H1 (cell line): Measurements from ENCODE around the gene ANAPC7. TPM values are rescaled to one million over a fixed set of nuclear protein-coding genes. Genes with fewer than 3 reads are reported as not detected.

ENCODE experiments used
- CTCF ChIA-PET: fragments of 300-600 bp; sonication (Branson Sonifier 250); formaldehyde crosslinking; loops from one replicate; lab custom pipeline; 2021; ENCODE audit not compliant: partially characterized antibody; lab: Charles Lee
- POLR2A ChIA-PET: fragments of 300-600 bp; sonication (Branson Sonifier 250); formaldehyde crosslinking; loops from one replicate; lab custom pipeline; 2021; ENCODE audit warnings: inconsistent platforms; ENCODE audit not compliant: partially characterized antibody; lab: Charles Lee
- DNase-seq, 2 experiments: peaks; one replicate each; pipeline versions ENCODE4 v3.0.0 to v3.0.0-alpha.2; 2010 to 2022; ENCODE audit warnings: low spot score in 2 of 2, low read depth in 1 of 2, mixed read lengths in 1 of 2
- FAIRE-seq: peaks from 2 replicates; lab custom pipeline; 2011; peaks lifted over from hg19 to GRCh38; lab: Jason Lieb, UNC
- H2AFZ ChIP-seq: 2 replicates; pipeline ENCODE4 v1.8.1; 2012; ENCODE audit warnings: low read length, inconsistent platforms
- H2AK5ac ChIP-seq: 2 replicates; pipeline ENCODE4 v1.6.1; 2013; ENCODE audit warnings: low read depth, low read length
- H2BK120ac ChIP-seq: replicated peaks from 2 replicates; pipeline ENCODE3; 2013; ENCODE audit warnings: low read depth, low read length, inconsistent platforms
- H2BK12ac ChIP-seq: 2 replicates; pipeline ENCODE4 v1.6.1; 2013; ENCODE audit warnings: low read depth, low read length
- H2BK15ac ChIP-seq: 2 replicates; pipeline ENCODE4 v1.6.1; 2013; ENCODE audit warnings: low read length
- H2BK20ac ChIP-seq: 2 replicates; pipeline ENCODE4 v1.6.1; 2013; ENCODE audit warnings: low read length
- H2BK5ac ChIP-seq: 2 replicates; pipeline ENCODE4 v1.6.1; 2013; ENCODE audit warnings: low read depth, low read length
- H3K14ac ChIP-seq: 2 replicates; pipeline ENCODE4 v1.6.1; 2013; ENCODE audit warnings: inconsistent platforms; ENCODE audit not compliant: insufficient read length
- H3K18ac ChIP-seq: 2 replicates; pipeline ENCODE4 v1.6.1; 2013; ENCODE audit warnings: low read length; ENCODE audit errors: extremely low read depth
- H3K23ac ChIP-seq: 2 replicates; pipeline ENCODE4 v1.6.1; 2013; ENCODE audit warnings: inconsistent platforms; ENCODE audit not compliant: insufficient read length
- H3K23me2 ChIP-seq: 2 replicates; pipeline ENCODE4 v1.6.1; 2013; ENCODE audit warnings: low read depth, low read length
- H3K27ac ChIP-seq: 2 replicates; pipeline ENCODE4 v1.6.1; 2011; ENCODE audit warnings: low read depth, low read length, inconsistent platforms
- H3K27me3 ChIP-seq, 4 experiments: replicated peaks in 1 of 4; 1 replicate in 1 of 4; 2 replicates in 3 of 4; pipeline versions ENCODE4 v1.6.1 to v1.8.1; 2011 to 2013; ENCODE audit warnings: low read length in 3 of 4, mild to moderate bottlenecking in 3 of 4, inconsistent platforms in 2 of 4, mixed read lengths in 2 of 4, moderate library complexity in 1 of 4; ENCODE audit not compliant: control insufficient read depth in 3 of 4, insufficient read depth in 3 of 4; ENCODE audit errors: extremely low read depth in 1 of 4
- H3K36me3 ChIP-seq, 4 experiments: 2 replicates each; pipeline versions ENCODE4 v1.6.1 to v1.8.1; 2011 to 2013; ENCODE audit warnings: mild to moderate bottlenecking in 4 of 4, low read length in 3 of 4, moderate library complexity in 2 of 4, control low read depth in 1 of 4, inconsistent platforms in 1 of 4; ENCODE audit not compliant: insufficient read depth in 4 of 4, control insufficient read depth in 2 of 4
- H3K4ac ChIP-seq: replicated peaks from 2 replicates; pipeline ENCODE3; 2013; ENCODE audit warnings: low read length, low read depth, mixed read lengths, inconsistent platforms; ENCODE audit not compliant: insufficient read length
- H3K4me1 ChIP-seq, 4 experiments: replicated peaks in 1 of 4; 1 replicate in 1 of 4; 2 replicates in 3 of 4; pipeline versions ENCODE4 v1.6.1 to v1.8.1; 2011 to 2013; ENCODE audit warnings: low read length in 3 of 4, inconsistent platforms in 2 of 4, mixed read lengths in 1 of 4; ENCODE audit not compliant: insufficient read depth in 4 of 4, control insufficient read depth in 3 of 4
- H3K4me2 ChIP-seq, 2 experiments: 2 replicates each; pipeline versions ENCODE4 v1.6.1 to v1.8.1; 2011 to 2013; ENCODE audit warnings: low read depth in 2 of 2, low read length in 2 of 2, control low read depth in 1 of 2, inconsistent platforms in 1 of 2, mild to moderate bottlenecking in 1 of 2; ENCODE audit not compliant: insufficient read depth in 1 of 2
- H3K4me3 ChIP-seq, 4 experiments: fragments of 200-600, 300-600 bp in 1 of 4; sonication (generic), shearing (Covaris generic), sonication (Bioruptor Twin) in 1 of 4; 2 replicates each; pipeline versions ENCODE4 v1.5.1 to v1.8.1; 2011 to 2016; ENCODE audit warnings: low read length in 4 of 4, low read depth in 3 of 4, control low read depth in 2 of 4, inconsistent platforms in 2 of 4, mild to moderate bottlenecking in 2 of 4, mixed read lengths in 1 of 4, moderate library complexity in 1 of 4; ENCODE audit not compliant: insufficient read depth in 2 of 4; ENCODE audit errors: extremely low read depth in 1 of 4
- H3K56ac ChIP-seq: replicated peaks from 2 replicates; pipeline ENCODE3; 2013; ENCODE audit warnings: low read depth, mild to moderate bottlenecking, mixed read lengths, low read length, inconsistent platforms; ENCODE audit not compliant: insufficient read length
- H3K79me1 ChIP-seq: 2 replicates; pipeline ENCODE4 v1.6.1; 2013; ENCODE audit warnings: low read depth, low read length, control low read depth
- H3K79me2 ChIP-seq, 2 experiments: 2 replicates each; pipeline versions ENCODE4 v1.6.1 to v1.8.1; 2012 to 2013; ENCODE audit warnings: low read length in 2 of 2, mild to moderate bottlenecking in 2 of 2, inconsistent platforms in 1 of 2; ENCODE audit not compliant: insufficient read depth in 2 of 2, control insufficient read depth in 1 of 2
- H3K9ac ChIP-seq, 4 experiments: replicated peaks in 1 of 4; 1 replicate in 1 of 4; 2 replicates in 3 of 4; pipeline versions ENCODE4 v1.6.1 to v1.8.1; 2011 to 2013; ENCODE audit warnings: low read depth in 3 of 4, low read length in 3 of 4, control low read depth in 2 of 4, mild to moderate bottlenecking in 2 of 4, moderate library complexity in 2 of 4, inconsistent platforms in 1 of 4; ENCODE audit errors: extremely low read depth in 1 of 4
- H3K9me3 ChIP-seq, 2 experiments: 2 replicates each; pipeline versions ENCODE4 v1.6.1 to v1.8.1; 2012 to 2013; ENCODE audit warnings: mild to moderate bottlenecking in 2 of 2, moderate library complexity in 2 of 2, control low read depth in 1 of 2, inconsistent platforms in 1 of 2, low read depth in 1 of 2, low read length in 1 of 2, mixed read lengths in 1 of 2; ENCODE audit not compliant: insufficient read depth in 2 of 2
- H4K20me1 ChIP-seq, 2 experiments: replicated peaks in 1 of 2; 2 replicates each; pipeline versions ENCODE3 to v1.8.1; 2011 to 2013; ENCODE audit warnings: inconsistent platforms in 2 of 2, low read length in 2 of 2, mild to moderate bottlenecking in 1 of 2; ENCODE audit not compliant: insufficient read depth in 2 of 2, control insufficient read depth in 1 of 2
- H4K5ac ChIP-seq: 2 replicates; pipeline ENCODE4 v1.6.1; 2013; ENCODE audit warnings: low read length, low read depth, mixed read lengths, inconsistent platforms; ENCODE audit not compliant: insufficient read length
- H4K8ac ChIP-seq: 2 replicates; pipeline ENCODE4 v1.8.0; 2013; ENCODE audit warnings: mild to moderate bottlenecking, moderate library complexity, low read length, inconsistent platforms; ENCODE audit not compliant: insufficient read depth; ENCODE audit errors: extremely low read depth
- H4K91ac ChIP-seq: replicated peaks from 2 replicates; pipeline ENCODE3; 2013; ENCODE audit warnings: low read length, mixed read lengths, inconsistent platforms; ENCODE audit not compliant: insufficient read length
- BRCA1 ChIP-seq: IDR thresholded peaks from 2 replicates; pipeline ENCODE4 v1.6.1; 2012; ENCODE audit warnings: low read depth, low read length, improper control_type of control experiment
- GABPA ChIP-seq: IDR thresholded peaks from 2 replicates; pipeline ENCODE4 v1.6.1; 2011; ENCODE audit warnings: mild to moderate bottlenecking, low read length, moderate library complexity, borderline replicate concordance; ENCODE audit not compliant: insufficient read depth
- POU5F1 ChIP-seq: IDR thresholded peaks from 2 replicates; pipeline ENCODE4 v1.6.1; 2011; ENCODE audit warnings: low read depth, mild to moderate bottlenecking, low read length, moderate library complexity
- RFX5 ChIP-seq: IDR thresholded peaks from 2 replicates; pipeline ENCODE4 v1.6.1; 2011; ENCODE audit warnings: low read depth, low read length, improper control_type of control experiment, borderline replicate concordance
- SAP30 ChIP-seq: fragments of 300-600 bp; sonication (generic); IDR thresholded peaks from 2 replicates; pipeline ENCODE4 v1.7.1; 2012; ENCODE audit warnings: low read length, moderate library complexity, mild to moderate bottlenecking, inconsistent platforms; ENCODE audit not compliant: insufficient read depth, insufficient replicate concordance
- WGBS, 2 experiments: shearing (Covaris generic) in 1 of 2; methylation state at CpG; one replicate each; pipeline versions ENCODE4 v1.1.6 to v1.1.7; 2013 to 2015; ENCODE audit warnings: low lambda C conversion rate in 2 of 2, mixed read lengths in 2 of 2, inconsistent platforms in 1 of 2, low coverage in 1 of 2, missing lambda C conversion rate in 1 of 2; ENCODE audit not compliant: insufficient replicate concordance in 2 of 2, insufficient coverage in 1 of 2, insufficient read length in 1 of 2; ENCODE audit errors: extremely low coverage in 1 of 2, missing lambda C conversion rate in 1 of 2; 5-methylcytosine and 5-hydroxymethylcytosine counted together
- polyA plus RNA-seq, 7 experiments: library from polyadenylated mRNA; depleted of rRNA in 3 of 7; stranded (reverse) in 5 of 7; unstranded in 2 of 7; fragments of >200 nt in 5 of 7; fragments of 200-250 nt in 2 of 7; gene quantifications; 1 replicate in 5 of 7; 2 replicates in 1 of 7; 4 replicates in 1 of 7; pipeline versions ENCODE4 v1.2.1 to v1.2.3, GENCODE V29; 2011 to 2013; ENCODE audit warnings: missing spikeins in 2 of 7, mixed read lengths in 2 of 7
- total RNA-seq: library from RNA; stranded (reverse); fragmentation: NEBNext Ultra II Directional; extraction: Animal tissue kit (Norgen Biotek cat#: 25700); gene quantifications from 2 replicates; pipeline ENCODE4 v1.2.1, GENCODE V29; 2021

Gene ANAPC7
- total and polyA plus RNA-seq, 2 of the 8 experiments (the other 6 are each of a cell fraction or from before 2014, with no cell fraction given) = 72.8 to 105 TPM

GRCh38 chr12:110340706-110341105 lies 62.8 kb downstream of the ANAPC7 start:
- DNase-seq (no peak), FAIRE-seq (no peak)
- Histone ChIP-seq H3K4me1 (no peaks in the 10 kb centered on the region; a peak in 1 of 7 replicates), H2AFZ (no peak overlapping the region), H2BK20ac (no peak overlapping the region), H2BK12ac (no peak overlapping the region), H3K14ac (no peak overlapping the region), H3K79me2 (no peaks in the 10 kb centered on the region), H4K91ac (no peak overlapping the region), H3K56ac (no peak overlapping the region), H4K20me1 (peaks cover 10 to 12% of the 10 kb centered on the region in 2 experiments), H4K5ac (no peak overlapping the region), H3K23me2 (no peaks in the 10 kb centered on the region), H2AK5ac (no peak overlapping the region), H3K27ac (no peak overlapping the region), H3K79me1 (peaks cover 6% of the 10 kb centered on the region; the same call in 1 of the 2 replicates), H3K4me3 (no peak overlapping the region), H4K8ac (no peak overlapping the region), H3K9me3 (no peaks in the 10 kb centered on the region), H2BK5ac (no peak overlapping the region), H3K9ac (no peak overlapping the region), H3K4ac (no peak overlapping the region), H3K4me2 (no peak overlapping the region), H3K36me3 (peaks cover 76 to 100% (median 93%) of the 10 kb centered on the region in 4 experiments), H3K18ac (no peak overlapping the region), H3K27me3 (no peaks in the 10 kb centered on the region), H3K23ac (no peak overlapping the region), H2BK15ac (no peak overlapping the region), H2BK120ac (no peak overlapping the region)
- ChIA-PET POLR2A (interaction anchor here (0.8 to 1.2 kb wide), 3 partner anchors 8 to 83 kb away, joined by 3 to 4 read pairs (median 3); no protein-coding TSS in a partner anchor), CTCF (interaction anchor here (0.6 to 1.3 kb wide), 2 partner anchors 9 to 19 kb away, joined by 3 to 4 read pairs; no protein-coding TSS in a partner anchor)
- whole genome bisulfite sequencing, 2 experiments = 95% methylated on average over 18 of the region's 18 CpGs; no CpG with 5 or more reads in 1 of the 2 experiments
- TF ChIP-seq RFX5 (no peak), BRCA1 (no peak), GABPA (no peak), POU5F1 (no peak), SAP30 (no peak)
